Stimulated activated naive CD4-positive, alpha-beta T cell treated with Interleukin-2 at 50 U/mL for 16 hours (primary cell): ENCODE measurements around the gene MARVELD1.
"Not testable (repeated sequence)": the region's sequence is repeated elsewhere in the genome, so short reads cannot be mapped to it uniquely, and the experiment has no call there.

Source experiments
- DNase-seq: peaks from one replicate; lab custom pipeline; 2025; lab: John Stamatoyannopoulos, UW

The MARVELD1 gene

GRCh38 chr10:97713339-97713825, at the start of gene MARVELD1:
TSS of gene MARVELD1 (plus strand) at chr10:97713730. CDS start at chr10:97713877, 147 bp downstream.
- DNase-seq = no peak

GRCh38 chr10:97664282-97664850, 49.2 kb upstream of the MARVELD1 start:
- DNase-seq = no peak

- no peak for DNase-seq
Measured at GRCh38 chr10:97666992-97667391, 46.5 kb upstream of the MARVELD1 start.

- DNase-seq = no peak
Measured at GRCh38 chr10:97667463-97667862, 46.1 kb upstream of the MARVELD1 start.

GRCh38 chr10:97669571-97669970, 44.0 kb upstream of the MARVELD1 start:
- DNase-seq = no peak

GRCh38 chr10:97673736-97674525, 39.6 kb upstream of the MARVELD1 start:
- DNase-seq = no peak

GRCh38 chr10:97675222-97675621, 38.3 kb upstream of the MARVELD1 start:
- DNase-seq = no peak

GRCh38 chr10:97676770-97677581, 36.6 kb upstream of the MARVELD1 start:
- DNase-seq = peak; percentile 12

GRCh38 chr10:97679594-97679993, 33.9 kb upstream of the MARVELD1 start:
- DNase-seq = no peak

GRCh38 chr10:97682042-97682441, 31.5 kb upstream of the MARVELD1 start:
- no peak for DNase-seq

GRCh38 chr10:97683556-97684367, 29.8 kb upstream of the MARVELD1 start:
- no peak for DNase-seq

GRCh38 chr10:97684368-97684713, 29.2 kb upstream of the MARVELD1 start:
- not testable (repeated sequence) for DNase-seq

GRCh38 chr10:97684866-97685394, 28.6 kb upstream of the MARVELD1 start:
- DNase-seq = no peak

GRCh38 chr10:97685395-97685958, 28.1 kb upstream of the MARVELD1 start:
- DNase-seq = no peak

- peak; percentile 21 for DNase-seq
Measured at GRCh38 chr10:97686301-97686961, 27.1 kb upstream of the MARVELD1 start.

- DNase-seq = peak; percentile 92
Measured at GRCh38 chr10:97686962-97687784, 26.4 kb upstream of the MARVELD1 start, which contains the start of gene AVPI1. TSS of gene AVPI1 (minus strand) at chr10:97687241. CDS start at chr10:97679905, 7,336 bp downstream.

GRCh38 chr10:97687785-97688781, 25.4 kb upstream of the MARVELD1 start:
- DNase-seq = no peak

GRCh38 chr10:97689559-97690020, 23.9 kb upstream of the MARVELD1 start:
- DNase-seq = no peak
